Endodermal cell (in vitro differentiated cells): Measurements from ENCODE around the gene PIAS2. TPM values are rescaled to one million over a fixed set of nuclear protein-coding genes. Genes with fewer than 3 reads are reported as not detected.

Experiments
- DNase-seq: peaks from one replicate; pipeline ENCODE4 v3.0.0-alpha.2; 2017
- H3K27ac ChIP-seq: 2 replicates; pipeline ENCODE4 v1.5.1; 2013; ENCODE audit warnings: mild to moderate bottlenecking, low read depth, low read length, moderate library complexity
- H3K27me3 ChIP-seq: 2 replicates; pipeline ENCODE4 v1.6.1; 2013; ENCODE audit warnings: mild to moderate bottlenecking, low read length, moderate library complexity; ENCODE audit not compliant: insufficient read depth, control insufficient read depth, poor library complexity, severe bottlenecking
- H3K36me3 ChIP-seq: 2 replicates; pipeline ENCODE4 v1.7.0; 2013; ENCODE audit warnings: mild to moderate bottlenecking, low read length, moderate library complexity; ENCODE audit not compliant: control insufficient read depth, insufficient read depth
- H3K4me1 ChIP-seq: one replicate; pipeline ENCODE4 v1.7.0; 2013; ENCODE audit warnings: low read length; ENCODE audit not compliant: control insufficient read depth, insufficient read depth
- H3K4me3 ChIP-seq: 2 replicates; pipeline ENCODE4 v1.5.1; 2013; ENCODE audit warnings: mild to moderate bottlenecking, low read length, moderate library complexity
- H3K9ac ChIP-seq: 2 replicates; pipeline ENCODE4 v1.6.1; 2013; ENCODE audit warnings: mild to moderate bottlenecking, low read length, moderate library complexity; ENCODE audit not compliant: poor library complexity, severe bottlenecking; ENCODE audit errors: extremely low read depth
- H3K9me3 ChIP-seq: 2 replicates; pipeline ENCODE4 v1.6.1; 2013; ENCODE audit warnings: mild to moderate bottlenecking, low read length, moderate library complexity; ENCODE audit not compliant: control insufficient read depth
- H3K27ac Mint-ChIP-seq: 2 replicates; pipeline ENCODE4 v1.8.0; 2020; ENCODE audit warnings: mixed read lengths
- H3K27me3 Mint-ChIP-seq: 2 replicates; pipeline ENCODE4 v1.8.0; 2021; ENCODE audit warnings: mild to moderate bottlenecking, mixed read lengths; ENCODE audit not compliant: insufficient read depth
- H3K36me3 Mint-ChIP-seq: 2 replicates; pipeline ENCODE4 v1.8.0; 2020; ENCODE audit warnings: low read depth, mixed read lengths
- H3K4me1 Mint-ChIP-seq: 2 replicates; pipeline ENCODE4 v1.8.0; 2020; ENCODE audit warnings: mixed read lengths
- H3K4me3 Mint-ChIP-seq: 2 replicates; pipeline ENCODE4 v1.8.0; 2020; ENCODE audit warnings: mild to moderate bottlenecking, moderate library complexity, mixed read lengths
- H3K9me3 Mint-ChIP-seq: 2 replicates; pipeline ENCODE4 v1.8.0; 2020; ENCODE audit warnings: mild to moderate bottlenecking, mixed read lengths
- CTCF ChIP-seq: fragments of 200-600 bp; sonication (generic); conservative IDR thresholded peaks from 2 replicates; pipeline ENCODE4 v1.5.0; 2021; ENCODE audit warnings: antibody characterized with exemption, mild to moderate bottlenecking
- WGBS, 2 experiments: methylation state at CpG; one replicate each; pipeline versions ENCODE4 v1.1.5 to v1.1.7; 2013; ENCODE audit warnings: missing lambda C conversion rate in 2 of 2, mixed read lengths in 1 of 2; ENCODE audit not compliant: insufficient coverage in 1 of 2, insufficient read length in 1 of 2; 5-methylcytosine and 5-hydroxymethylcytosine counted together
- total RNA-seq, 2 donors: library from RNA; stranded (reverse); fragmentation: NEBNext Ultra II Directional in 1 of 2; extraction: Animal tissue kit (Norgen Biotek cat#: 25700) in 1 of 2; gene quantifications; 2 replicates in 1 of 2; 3 replicates in 1 of 2; pipeline ENCODE4 v1.2.1, GENCODE V29; 2021

PIAS2 gene
- total RNA-seq, 2 donors from 2014 or later = 34.8 to 52.0 TPM

- H3K4me3 ChIP-seq = no peak overlapping the region
- H3K36me3 ChIP-seq = no peaks in the 10 kb centered on the region
- H3K4me1 ChIP-seq = no peaks in the 10 kb centered on the region
- no peaks in the 10 kb centered on the region for H3K36me3 Mint-ChIP-seq
- no peaks in the 10 kb centered on the region for H3K27me3 ChIP-seq
- no peak overlapping the region for H3K27ac Mint-ChIP-seq
- no peak for DNase-seq
- H3K4me3 Mint-ChIP-seq = no peak overlapping the region
- 85 to 91% methylated on average over 3 to 4 of the region's 4 CpGs for WGBS, 2 experiments
- no peak overlapping the region for H3K27ac ChIP-seq
- no peaks in the 10 kb centered on the region for H3K27me3 Mint-ChIP-seq
- TF ChIP-seq CTCF = no peak
- H3K9me3 ChIP-seq = no peaks in the 10 kb centered on the region
- H3K9ac ChIP-seq = no peak overlapping the region
- H3K4me1 Mint-ChIP-seq = peaks cover 4% of the 10 kb centered on the region
- no peaks in the 10 kb centered on the region for H3K9me3 Mint-ChIP-seq
Measured at GRCh38 chr18:46814399-46814798, 102.9 kb downstream of the PIAS2 start.

GRCh38 chr18:46812311-46812710 lies 105.0 kb downstream of the PIAS2 start:
- no peak for DNase-seq
- WGBS, 2 experiments = 100% methylated on average over 2 of the region's 2 CpGs; no CpG with 5 or more reads in 1 of the 2 experiments
- H3K27me3 Mint-ChIP-seq = no peaks in the 10 kb centered on the region
- Histone ChIP-seq H3K4me3 (no peak overlapping the region), H3K4me1 (no peaks in the 10 kb centered on the region), H3K27me3 (no peaks in the 10 kb centered on the region), H3K27ac (no peak overlapping the region), H3K9me3 (no peaks in the 10 kb centered on the region), H3K36me3 (no peaks in the 10 kb centered on the region), H3K9ac (no peak overlapping the region)
- H3K9me3 Mint-ChIP-seq = no peaks in the 10 kb centered on the region
- no peak for TF ChIP-seq CTCF
- H3K4me3 Mint-ChIP-seq = no peak overlapping the region
- H3K36me3 Mint-ChIP-seq = no peaks in the 10 kb centered on the region
- no peak overlapping the region for H3K27ac Mint-ChIP-seq
- H3K4me1 Mint-ChIP-seq = peaks cover 4% of the 10 kb centered on the region

GRCh38 chr18:46810481-46811000 lies 106.8 kb downstream of the PIAS2 start:
- Mint-ChIP-seq H3K36me3 (no peaks in the 10 kb centered on the region), H3K9me3 (no peaks in the 10 kb centered on the region), H3K27ac (no peak overlapping the region), H3K4me3 (no peak overlapping the region), H3K4me1 (peaks cover 4% of the 10 kb centered on the region), H3K27me3 (no peaks in the 10 kb centered on the region)
- WGBS, 2 experiments = 89% methylated on average over 2 of the region's 2 CpGs; no CpG with 5 or more reads in 1 of the 2 experiments
- Histone ChIP-seq H3K27me3 (no peaks in the 10 kb centered on the region), H3K36me3 (no peaks in the 10 kb centered on the region), H3K9me3 (no peaks in the 10 kb centered on the region), H3K4me1 (no peaks in the 10 kb centered on the region), H3K27ac (no peak overlapping the region), H3K4me3 (no peak overlapping the region), H3K9ac (no peak overlapping the region)
- TF ChIP-seq CTCF = no peak
- DNase-seq = no peak
